Astrocyte of the spinal cord (primary cell): ENCODE results near the gene POC1A.

Source experiments
- DNase-seq: peaks from one replicate; pipeline ENCODE4 v3.0.0; 2011; ENCODE audit warnings: low read depth, low spot score
- H3K4me3 ChIP-seq: 2 replicates; pipeline ENCODE4 v1.5.1; 2011; ENCODE audit warnings: low read depth, mild to moderate bottlenecking, low read length, moderate library complexity
- in situ Hi-C: cut with HindIII; loops from 2 replicates; pipeline ENCODE4 v1.10.0; 2017; ENCODE audit warnings: low sequenced_read_pairs
- TF ChIP-seq, protein P1 (sequence below): IDR thresholded peaks from 2 replicates; pipeline ENCODE4 v1.5.1; 2012; ENCODE audit warnings: low read depth, mild to moderate bottlenecking, low read length, inconsistent platforms

The POC1A gene

DNA sequence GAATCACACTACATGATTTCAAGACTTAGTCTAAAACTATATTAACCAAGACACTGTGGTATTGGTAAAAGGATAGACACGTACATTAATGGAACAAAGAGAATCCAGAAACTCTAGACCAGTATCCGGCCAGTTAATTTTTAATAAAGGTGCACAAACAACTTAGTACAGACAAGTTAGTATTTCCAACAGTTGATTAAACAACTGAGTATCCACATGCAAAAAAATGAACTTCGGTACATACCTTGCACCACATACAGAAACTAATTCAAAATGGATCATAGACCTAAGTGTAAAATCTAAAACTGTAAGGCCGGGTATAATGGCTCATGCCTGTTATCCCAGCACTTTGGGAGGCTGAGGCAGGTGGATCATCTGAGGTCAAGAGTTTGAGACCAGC, 51.3 kb downstream of the POC1A start:
- no peak overlapping the region for H3K4me3 ChIP-seq
- in situ Hi-C loops = no loop called here
- no peak for DNase-seq
- TF ChIP-seq, protein P1, sequence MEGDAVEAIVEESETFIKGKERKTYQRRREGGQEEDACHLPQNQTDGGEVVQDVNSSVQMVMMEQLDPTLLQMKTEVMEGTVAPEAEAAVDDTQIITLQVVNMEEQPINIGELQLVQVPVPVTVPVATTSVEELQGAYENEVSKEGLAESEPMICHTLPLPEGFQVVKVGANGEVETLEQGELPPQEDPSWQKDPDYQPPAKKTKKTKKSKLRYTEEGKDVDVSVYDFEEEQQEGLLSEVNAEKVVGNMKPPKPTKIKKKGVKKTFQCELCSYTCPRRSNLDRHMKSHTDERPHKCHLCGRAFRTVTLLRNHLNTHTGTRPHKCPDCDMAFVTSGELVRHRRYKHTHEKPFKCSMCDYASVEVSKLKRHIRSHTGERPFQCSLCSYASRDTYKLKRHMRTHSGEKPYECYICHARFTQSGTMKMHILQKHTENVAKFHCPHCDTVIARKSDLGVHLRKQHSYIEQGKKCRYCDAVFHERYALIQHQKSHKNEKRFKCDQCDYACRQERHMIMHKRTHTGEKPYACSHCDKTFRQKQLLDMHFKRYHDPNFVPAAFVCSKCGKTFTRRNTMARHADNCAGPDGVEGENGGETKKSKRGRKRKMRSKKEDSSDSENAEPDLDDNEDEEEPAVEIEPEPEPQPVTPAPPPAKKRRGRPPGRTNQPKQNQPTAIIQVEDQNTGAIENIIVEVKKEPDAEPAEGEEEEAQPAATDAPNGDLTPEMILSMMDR = no peak

DNA sequence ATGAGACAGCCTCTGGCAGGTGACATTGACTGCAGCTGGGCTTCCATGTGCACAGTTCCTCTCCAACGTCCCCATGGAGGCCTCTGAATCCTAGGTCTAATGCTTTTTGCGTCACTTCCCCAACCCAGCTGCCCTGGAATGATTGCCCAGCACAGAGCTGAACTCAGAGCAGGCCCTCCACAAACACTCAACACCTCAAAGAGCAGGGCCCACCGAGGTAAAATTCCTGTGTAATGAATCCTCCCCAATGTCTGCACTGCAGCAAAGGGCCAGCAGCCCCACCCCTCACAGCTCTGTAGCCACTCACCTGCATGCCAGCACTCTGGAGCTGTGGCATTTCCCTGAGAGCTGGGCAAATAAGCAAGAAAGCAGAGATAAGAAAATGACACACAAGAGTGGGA, 55.2 kb downstream of the POC1A start:
- in situ Hi-C loops = no loop called here
- DNase-seq = no peak

DNA sequence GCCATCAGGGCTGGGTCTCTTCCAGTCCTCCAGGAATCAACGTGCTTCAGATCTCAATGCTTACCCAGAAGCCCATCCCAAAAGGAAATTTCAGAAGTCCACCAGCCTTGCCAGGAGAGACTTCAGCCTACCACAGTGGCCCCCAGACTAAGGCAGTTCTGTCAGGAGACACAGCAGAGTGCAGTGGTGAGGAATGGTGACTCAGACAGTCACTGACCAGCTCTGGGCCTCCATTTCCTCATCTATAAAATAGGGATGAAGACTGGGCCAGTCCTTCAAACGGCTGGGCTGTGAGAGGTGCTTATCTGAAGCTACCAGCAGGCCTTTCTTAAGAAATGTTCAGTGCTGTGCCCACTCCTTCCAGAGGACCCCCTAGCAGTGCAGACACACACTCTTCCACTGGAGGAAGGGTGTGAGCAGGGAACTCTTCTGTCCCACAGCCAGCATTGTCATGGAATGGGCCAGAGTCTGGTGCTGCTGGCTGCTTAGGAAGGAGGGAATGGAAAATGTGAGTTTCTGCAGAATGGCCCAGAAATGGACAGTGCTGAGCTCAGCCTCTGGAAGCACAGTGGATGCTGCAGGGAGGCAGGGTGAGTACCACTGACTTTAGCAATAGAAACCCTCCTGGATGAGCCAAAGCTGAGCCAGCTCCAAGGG, 56.2 kb downstream of the POC1A start:
- in situ Hi-C loops = no loop called here
- no peak for DNase-seq
- TF ChIP-seq, protein P1 = no peak
- no peak overlapping the region for H3K4me3 ChIP-seq

More for the DNA sequence above, 55.2 kb downstream of the POC1A start:
- no peak overlapping the region for H3K4me3 ChIP-seq
- TF ChIP-seq, protein P1 = no peak

DNA sequence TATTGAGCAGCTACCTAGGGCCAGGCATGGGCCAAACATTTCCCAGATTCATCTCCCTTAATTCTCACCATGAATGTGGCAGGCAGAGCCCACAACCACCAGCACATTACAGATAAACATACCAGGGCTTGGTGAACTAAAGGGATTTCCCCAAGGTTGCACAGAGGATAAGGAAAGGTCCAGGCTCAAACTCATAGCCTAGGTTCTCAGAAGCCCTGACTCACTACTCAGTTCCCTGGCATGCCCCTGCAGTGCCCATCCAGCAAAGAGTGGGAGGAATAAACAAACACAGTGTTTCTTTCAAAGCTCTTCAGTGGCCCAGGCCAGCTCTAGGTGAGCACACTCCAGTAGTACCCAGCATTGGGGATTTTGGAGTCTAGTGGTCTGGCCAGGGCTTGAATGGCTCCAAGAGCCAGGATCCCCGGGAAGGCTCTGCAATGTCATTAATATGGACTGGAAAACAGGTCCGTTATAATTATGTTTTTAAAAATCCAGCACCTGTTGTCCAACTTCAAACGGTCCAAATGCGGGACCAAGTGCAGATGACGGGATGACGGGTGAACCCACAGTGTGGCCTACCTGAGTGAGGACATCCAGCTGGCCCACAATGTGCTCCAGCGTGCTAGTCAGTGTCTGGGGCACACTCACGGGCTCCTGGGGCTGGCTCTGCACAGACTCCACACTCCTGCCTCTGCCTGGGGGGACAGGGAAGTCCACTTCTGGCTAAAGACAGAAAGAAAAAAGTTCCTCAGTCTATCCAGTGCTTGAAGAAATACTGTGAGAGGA, 58.0 kb downstream of the POC1A start:
- in situ Hi-C loops = no loop called here

DNA sequence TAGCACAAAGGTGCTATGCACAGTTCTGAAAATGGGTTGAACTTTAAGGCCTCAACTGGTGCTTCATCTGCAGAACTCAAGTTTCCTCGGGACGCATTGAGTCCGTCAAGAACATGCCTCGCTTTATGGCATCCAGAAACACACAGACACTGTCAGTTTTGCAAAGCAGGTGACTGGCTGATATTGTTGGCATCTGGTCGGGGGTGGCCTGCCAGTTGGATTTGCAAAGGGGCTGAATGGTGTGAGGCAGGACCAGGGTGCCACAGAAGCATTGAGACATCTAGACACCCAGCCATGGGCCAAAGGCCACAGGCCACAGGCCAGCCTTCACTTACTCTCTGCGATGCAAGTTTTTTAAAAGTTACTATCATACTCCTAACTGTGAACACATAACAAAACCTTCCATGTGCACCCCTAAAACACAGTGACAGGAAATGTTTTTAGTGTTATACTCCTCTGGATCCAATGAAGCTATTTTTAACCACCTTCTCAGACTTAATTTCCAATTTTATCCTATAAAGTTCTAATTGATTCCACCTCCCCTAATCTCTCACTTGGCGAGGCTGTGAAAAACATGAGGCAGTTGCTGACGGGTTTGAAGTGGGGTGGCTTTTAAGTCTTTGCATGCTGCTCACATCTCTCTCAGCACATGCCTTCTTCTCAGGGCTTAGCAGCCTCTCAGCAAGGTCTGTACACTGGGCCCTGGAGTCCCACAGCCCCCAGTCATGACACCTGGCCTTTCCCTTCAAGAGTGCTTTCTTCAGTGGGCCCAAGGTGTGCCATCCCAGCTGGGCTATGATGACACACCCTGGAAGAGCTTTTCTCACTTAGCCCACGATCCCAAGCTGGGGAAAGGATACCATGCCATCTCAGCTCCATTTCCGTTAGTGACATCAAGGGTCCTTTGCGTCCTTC, 59.4 kb downstream of the POC1A start:
- no peak for DNase-seq
- in situ Hi-C loops = loop anchor here (5.0 kb wide), 1 partner anchor 48 kb away; no protein-coding TSS in a partner anchor
- H3K4me3 ChIP-seq = no peak overlapping the region
- TF ChIP-seq, protein P1 = no peak

More for the DNA sequence above, 58.0 kb downstream of the POC1A start:
- no peak overlapping the region for H3K4me3 ChIP-seq
- TF ChIP-seq, protein P1 = no peak
- DNase-seq = no peak

DNA sequence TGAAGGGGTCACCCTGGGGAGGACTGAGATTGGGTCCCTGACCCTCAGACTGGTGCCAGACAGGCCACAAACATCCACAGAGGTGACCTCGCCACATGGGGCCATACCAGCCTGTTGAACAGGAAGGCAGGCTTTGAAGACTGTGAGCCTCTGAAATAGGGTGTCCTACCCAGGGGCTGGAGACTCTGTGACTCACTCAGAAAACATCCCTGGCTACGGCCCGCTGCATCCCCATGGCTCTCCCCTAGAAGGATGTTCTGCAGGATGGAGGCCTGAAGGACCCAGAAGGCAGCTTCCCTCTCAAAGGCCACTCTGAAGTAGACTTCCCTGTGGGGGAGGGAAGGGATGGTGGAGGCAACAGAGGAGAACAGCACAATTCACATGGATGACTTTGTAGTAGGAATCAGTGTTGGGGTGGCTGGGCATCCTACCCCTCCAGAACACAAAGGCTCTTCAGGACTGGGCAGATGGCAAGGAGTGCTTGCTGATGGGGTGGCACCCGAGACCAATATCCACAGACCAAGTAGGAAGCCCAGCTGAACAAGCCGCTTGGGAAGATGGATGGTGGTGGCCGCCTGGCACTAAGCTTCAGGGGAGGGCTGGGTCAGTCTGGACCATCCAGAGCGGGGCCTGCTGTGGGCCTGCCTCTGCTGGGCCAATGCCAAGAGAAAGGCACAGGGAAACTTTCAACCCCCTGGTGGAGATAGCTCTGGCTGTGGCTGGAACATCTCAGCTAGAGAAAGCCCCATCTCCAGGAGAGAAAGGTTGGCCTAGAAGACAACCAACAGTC, 60.3 kb downstream of the POC1A start:
- in situ Hi-C loops = loop anchor here (5.0 kb wide), 1 partner anchor 47 kb away; no protein-coding TSS in a partner anchor
- no peak overlapping the region for H3K4me3 ChIP-seq
- peak; percentile 76 for DNase-seq
- TF ChIP-seq, protein P1 = peak; percentile 5
